Measurements from ENCODE around the gene ADARB2. TPM values are rescaled to one million over a fixed set of nuclear protein-coding genes. Genes with fewer than 3 reads are reported as not detected.

The ADARB2 gene
- total RNA-seq, 4 donors from 2014 or later = 1.3 to 5.4 (median 1.8) TPM

DNA sequence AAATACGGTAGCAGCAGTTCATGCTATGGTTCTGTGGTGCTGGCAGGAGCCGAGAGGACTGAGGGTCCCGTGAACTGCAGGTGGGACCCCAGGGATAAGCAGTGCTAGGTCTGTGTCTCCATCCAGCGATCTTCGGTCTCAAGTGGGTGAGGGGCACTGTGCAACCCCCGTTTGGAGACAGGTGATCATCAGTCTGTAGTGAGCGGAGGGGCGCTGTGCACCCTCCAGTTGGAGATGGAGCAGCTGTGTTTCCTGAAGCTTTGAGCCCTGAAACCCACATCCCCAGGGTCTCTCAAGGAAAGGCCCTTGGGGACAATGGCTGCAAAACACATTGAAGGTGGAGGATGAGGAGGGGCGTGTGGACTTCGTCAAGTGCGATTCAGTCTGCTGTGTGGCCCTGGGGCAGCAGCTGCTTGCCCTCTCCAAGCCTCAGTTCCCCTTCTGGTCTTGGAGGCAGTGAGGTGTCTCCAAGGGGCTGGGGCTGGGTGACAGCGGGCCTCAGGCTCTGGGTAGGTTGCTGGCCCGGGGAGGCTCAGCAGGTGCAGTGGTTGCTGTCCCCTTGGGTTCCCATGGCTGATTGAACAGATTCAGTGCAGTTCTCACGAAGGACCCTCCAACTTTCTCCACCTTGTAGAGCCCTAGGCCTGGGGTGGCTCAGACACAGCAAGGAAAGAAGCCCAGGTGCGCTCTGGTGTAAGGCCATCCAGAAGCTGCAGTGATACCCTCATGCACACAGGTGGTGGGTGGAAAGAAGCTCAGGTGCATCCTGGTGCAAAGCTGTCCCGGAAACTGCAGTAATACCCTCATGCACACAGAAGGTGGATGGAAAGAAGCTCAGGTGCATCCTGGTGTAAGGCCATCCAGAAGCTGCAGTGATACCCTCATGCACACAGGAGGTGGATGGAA, 160.6 kb downstream of the ADARB2 start:
- H3K9me3 ChIP-seq = no peaks in the 10 kb centered on the region
- WGBS, 2 donors (ENCODE audit: low coverage in 1 of 2) = 76% methylated on average over 6 of the region's 16 CpGs; no CpG with 5 or more reads in 1 of the 2 donors
- H3K27ac ChIP-seq = no peak overlapping the region
- ATAC-seq = peak; percentile 34
- TF ChIP-seq, protein P1, sequence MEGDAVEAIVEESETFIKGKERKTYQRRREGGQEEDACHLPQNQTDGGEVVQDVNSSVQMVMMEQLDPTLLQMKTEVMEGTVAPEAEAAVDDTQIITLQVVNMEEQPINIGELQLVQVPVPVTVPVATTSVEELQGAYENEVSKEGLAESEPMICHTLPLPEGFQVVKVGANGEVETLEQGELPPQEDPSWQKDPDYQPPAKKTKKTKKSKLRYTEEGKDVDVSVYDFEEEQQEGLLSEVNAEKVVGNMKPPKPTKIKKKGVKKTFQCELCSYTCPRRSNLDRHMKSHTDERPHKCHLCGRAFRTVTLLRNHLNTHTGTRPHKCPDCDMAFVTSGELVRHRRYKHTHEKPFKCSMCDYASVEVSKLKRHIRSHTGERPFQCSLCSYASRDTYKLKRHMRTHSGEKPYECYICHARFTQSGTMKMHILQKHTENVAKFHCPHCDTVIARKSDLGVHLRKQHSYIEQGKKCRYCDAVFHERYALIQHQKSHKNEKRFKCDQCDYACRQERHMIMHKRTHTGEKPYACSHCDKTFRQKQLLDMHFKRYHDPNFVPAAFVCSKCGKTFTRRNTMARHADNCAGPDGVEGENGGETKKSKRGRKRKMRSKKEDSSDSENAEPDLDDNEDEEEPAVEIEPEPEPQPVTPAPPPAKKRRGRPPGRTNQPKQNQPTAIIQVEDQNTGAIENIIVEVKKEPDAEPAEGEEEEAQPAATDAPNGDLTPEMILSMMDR (IDR thresholded peaks at IDR 0.05) = no peak
- TF ChIP-seq POLR2A (IDR thresholded peaks at IDR 0.05) = no peak
- no peak for TF ChIP-seq EP300 (IDR thresholded peaks at IDR 0.05)
- TF ChIP-seq POLR2AphosphoS5 (IDR thresholded peaks at IDR 0.05) = no peak
- H3K4me3 ChIP-seq = no peak overlapping the region
- H3K4me1 ChIP-seq = no peaks in the 10 kb centered on the region
- H3K36me3 ChIP-seq = no peaks in the 10 kb centered on the region
- H3K27me3 ChIP-seq = peaks cover 49% of the 10 kb centered on the region

DNA sequence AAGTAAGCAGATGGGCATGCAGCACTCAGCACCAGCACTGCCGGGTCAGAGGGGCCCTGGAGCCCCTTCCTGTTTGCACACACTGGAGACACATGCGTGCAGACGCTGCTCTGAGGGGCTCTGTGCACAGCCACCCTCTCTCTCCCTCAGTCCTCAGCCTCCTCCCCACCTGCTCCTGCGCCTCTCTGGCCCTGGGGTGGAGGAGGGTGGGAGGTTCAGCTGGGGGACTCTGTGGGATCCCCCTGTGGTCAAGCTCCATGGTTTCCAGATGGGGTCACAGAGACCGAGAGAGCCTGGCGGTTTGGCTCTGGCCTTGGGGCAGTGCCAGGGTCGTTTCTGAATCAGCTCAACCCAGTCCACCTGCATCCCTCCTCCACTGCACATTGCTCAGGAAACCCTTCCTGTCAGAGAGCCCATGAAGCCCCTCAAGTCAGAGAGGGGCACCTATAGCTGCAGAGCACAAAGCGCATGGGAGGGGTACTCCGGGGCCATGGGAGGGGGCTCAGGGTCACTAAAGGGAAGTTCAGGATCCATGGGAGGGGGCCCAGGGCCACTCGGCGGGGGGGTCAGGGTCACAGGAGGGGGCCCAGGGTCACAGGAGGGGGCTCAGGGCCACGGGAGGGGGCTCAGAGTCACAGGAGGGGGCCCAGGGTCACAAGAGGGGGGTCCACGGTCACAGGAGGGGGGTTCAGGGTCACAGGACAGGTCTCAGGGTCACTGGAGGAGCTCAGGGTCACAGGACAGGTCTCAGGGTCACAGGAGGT, 161.7 kb downstream of the ADARB2 start:
- 0 to 83% methylated on average over 1 to 3 of the region's 13 CpGs for WGBS, 2 donors (ENCODE audit: low coverage in 1 of 2)
- no peak overlapping the region for H3K27ac ChIP-seq
- H3K9me3 ChIP-seq = no peaks in the 10 kb centered on the region
- no peaks in the 10 kb centered on the region for H3K4me1 ChIP-seq
- no peaks in the 10 kb centered on the region for H3K36me3 ChIP-seq
- no peak for ATAC-seq
- H3K4me3 ChIP-seq = no peak overlapping the region
- TF ChIP-seq, protein P1 (IDR thresholded peaks at IDR 0.05) = no peak
- TF ChIP-seq EP300 (IDR thresholded peaks at IDR 0.05) (no peak), POLR2A (IDR thresholded peaks at IDR 0.05) (no peak), POLR2AphosphoS5 (IDR thresholded peaks at IDR 0.05) (no peak)
- H3K27me3 ChIP-seq = peaks cover 49% of the 10 kb centered on the region

GRCh38 chr10:1574719-1575118, 162.6 kb downstream of the ADARB2 start:
- no peaks in the 10 kb centered on the region for H3K9me3 ChIP-seq
- no peak overlapping the region for H3K4me3 ChIP-seq
- H3K27ac ChIP-seq = no peak overlapping the region
- no peaks in the 10 kb centered on the region for H3K36me3 ChIP-seq
- WGBS, 2 donors (ENCODE audit: low coverage in 1 of 2) = 67 to 80% methylated on average over 1 of the region's 2 CpGs
- ATAC-seq = no peak
- TF ChIP-seq EP300 (IDR thresholded peaks at IDR 0.05) (no peak), POLR2A (IDR thresholded peaks at IDR 0.05) (no peak), POLR2AphosphoS5 (IDR thresholded peaks at IDR 0.05) (no peak)
- TF ChIP-seq, protein P1 (IDR thresholded peaks at IDR 0.05) = no peak
- H3K27me3 ChIP-seq = peaks cover 49% of the 10 kb centered on the region
- H3K4me1 ChIP-seq = no peaks in the 10 kb centered on the region

DNA sequence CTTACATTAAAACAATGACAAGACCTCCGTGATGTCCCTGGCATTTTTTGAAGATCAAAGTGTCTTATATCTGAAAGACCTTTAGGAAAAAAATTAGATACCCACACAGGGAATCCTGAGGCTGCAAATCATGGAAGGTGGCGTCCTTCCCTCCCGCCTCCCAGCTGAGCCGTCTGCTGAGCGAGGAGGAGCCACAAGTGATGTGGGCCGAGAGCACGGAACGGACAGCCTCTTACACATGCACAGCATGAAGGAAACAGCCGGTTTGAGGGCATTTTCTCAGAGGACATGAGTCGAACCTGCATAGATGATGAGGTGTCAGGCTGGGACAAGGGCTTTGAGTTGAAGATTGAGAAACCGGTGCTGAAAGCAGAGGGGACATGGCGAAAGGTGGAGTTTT, 163.3 kb downstream of the ADARB2 start:
- Histone ChIP-seq H3K4me3 (no peak overlapping the region), H3K36me3 (no peaks in the 10 kb centered on the region), H3K4me1 (no peaks in the 10 kb centered on the region), H3K27ac (no peak overlapping the region), H3K9me3 (no peaks in the 10 kb centered on the region), H3K27me3 (peaks cover 49% of the 10 kb centered on the region)
- TF ChIP-seq EP300 (IDR thresholded peaks at IDR 0.05) (no peak), POLR2A (IDR thresholded peaks at IDR 0.05) (no peak), POLR2AphosphoS5 (IDR thresholded peaks at IDR 0.05) (no peak)
- TF ChIP-seq, protein P1 (IDR thresholded peaks at IDR 0.05) = no peak
- no peak for ATAC-seq
- WGBS, 2 donors (ENCODE audit: low coverage in 1 of 2) = 69 to 86% methylated on average over 9 to 11 of the region's 12 CpGs
